Measurements from ENCODE around the gene FXYD7. TPM values are rescaled to one million over a fixed set of nuclear protein-coding genes. Genes with fewer than 3 reads are reported as not detected.

FXYD7 gene
- total and polyA plus RNA-seq, 2 of the 4 experiments (the other 2 are of a cell fraction) = 0.31 TPM; not detected in 1

- H3K4ac ChIP-seq (ENCODE audit: low read depth, low read length) = no peak overlapping the region
- WGBS, 2 experiments (ENCODE audit: extremely low coverage in 2 of 2, insufficient read length in 1 of 2) = 86% methylated on average over 1 of the region's 2 CpGs; no CpG with 5 or more reads in 1 of the 2 experiments
- H2BK120ac ChIP-seq (ENCODE audit: low read depth, low read length) = no peak overlapping the region
- no peak overlapping the region for H3K4me2 ChIP-seq (ENCODE audit: low read depth, low read length)
- H3K4me1 ChIP-seq (ENCODE audit: control insufficient read depth, insufficient read depth, low read length) = peaks cover 5% of the 10 kb centered on the region
- H3K14ac ChIP-seq (replicated peaks; ENCODE audit: low read depth, low read length) = no peak overlapping the region
- H3K18ac ChIP-seq (ENCODE audit: low read depth, low read length) = no peak overlapping the region
- H3K56ac ChIP-seq (ENCODE audit: extremely low read depth, insufficient read depth, low read length) = no peak overlapping the region
- H3K79me1 ChIP-seq (ENCODE audit: low read depth in 1 of 2, low read length in 2 of 2) = peaks cover 2 to 15% of the 10 kb centered on the region in 2 experiments; a peak in 2 of 4 replicates
- H4K8ac ChIP-seq (ENCODE audit: low read depth in 2 of 2, low read length in 2 of 2) = no peak overlapping the region
- TF ChIP-seq BHLHE40 (IDR thresholded peaks at IDR 0.05; ENCODE audit: low read depth, low read length) (no peak), RFX5 (IDR thresholded peaks at IDR 0.05; ENCODE audit: low read depth, low read length) (no peak), USF2 (IDR thresholded peaks at IDR 0.05; ENCODE audit: low read depth, low read length) (no peak), CEBPB (IDR thresholded peaks at IDR 0.05; ENCODE audit: low read depth, low read length) (no peak), CTCF (conservative IDR thresholded peaks at IDR 0.05; ENCODE audit: low read depth, low read length) (no peak), RAD21 (IDR thresholded peaks at IDR 0.05; ENCODE audit: low read length) (no peak), MXI1 (IDR thresholded peaks at IDR 0.05; ENCODE audit: borderline replicate concordance, low read depth, low read length) (no peak), MAFK (IDR thresholded peaks at IDR 0.05; ENCODE audit: low read depth, low read length) (no peak), CHD1 (IDR thresholded peaks at IDR 0.05; ENCODE audit: low read depth, low read length) (no peak), SMC3 (IDR thresholded peaks at IDR 0.05; ENCODE audit: low read depth, low read length) (no peak), NFE2L2 (IDR thresholded peaks at IDR 0.05; ENCODE audit: low read depth, low read length) (no peak), RCOR1 (IDR thresholded peaks at IDR 0.05; ENCODE audit: insufficient replicate concordance, low read length) (no peak), POLR2A (IDR thresholded peaks at IDR 0.05; ENCODE audit: low read depth, low read length) (no peak), ELK1 (IDR thresholded peaks at IDR 0.05; ENCODE audit: borderline replicate concordance, low read depth, low read length) (no peak), MAZ (IDR thresholded peaks at IDR 0.05; ENCODE audit: borderline replicate concordance, low read depth, low read length) (no peak), FOS (IDR thresholded peaks at IDR 0.05; ENCODE audit: low read depth, low read length) (no peak)
- H2BK5ac ChIP-seq (ENCODE audit: low read depth, low read length, poor library complexity, severe bottlenecking) = no peak overlapping the region
- no peak overlapping the region for H4K5ac ChIP-seq (ENCODE audit: low read depth, low read length)
- H2AK9ac ChIP-seq (replicated peaks; ENCODE audit: low read depth, low read length, poor library complexity) = no peak overlapping the region
- dilution Hi-C loops (cut with HindIII; ENCODE audit: low sequenced_read_pairs, unreplicated experiment) (no loop called here), in situ Hi-C loops (cut with MboI; ENCODE audit: low sequenced_read_pairs) (no loop called here), intact Hi-C loops (cut with micrococcal nuclease) (no loop called here)
- BruUV-seq (replicated peaks) = no TSS peak
- no peak overlapping the region; the same call in 1 of the 2 replicates for H2AK5ac ChIP-seq (ENCODE audit: low read depth, low read length)
- no peak overlapping the region for H3K4me3 ChIP-seq (ENCODE audit: insufficient read depth, low read depth, low read length)
- H3K23ac ChIP-seq (ENCODE audit: low read depth, low read length) = no peak overlapping the region
- no peaks in the 10 kb centered on the region for H3K9me3 ChIP-seq (ENCODE audit: control insufficient read depth, insufficient read depth, low read length)
- H3K9ac ChIP-seq (ENCODE audit: low read depth, low read length) = no peak overlapping the region
- ChIA-PET CTCF (interaction anchor here (1.0 kb wide), 1 partner anchor 9 kb away, joined by 3 read pairs; no protein-coding TSS in a partner anchor), POLR2A (ENCODE audit: unreplicated experiment) (no interaction called here)
- H2BK15ac ChIP-seq (ENCODE audit: low read depth, low read length) = no peak overlapping the region
- H3K36me3 ChIP-seq (ENCODE audit: control insufficient read depth, insufficient read depth, low read length) = no peaks in the 10 kb centered on the region
- ATAC-seq (ENCODE audit: low read depth) (no peak), DNase-seq (no peak)
- no peak overlapping the region for H3K27ac ChIP-seq (ENCODE audit: insufficient read depth, low read length)
- H4K20me1 ChIP-seq (ENCODE audit: insufficient read depth, low read length) = no peaks in the 10 kb centered on the region
- no peak overlapping the region for H4K91ac ChIP-seq (ENCODE audit: insufficient read depth, low read depth, low read length)
- no peak overlapping the region for H2BK20ac ChIP-seq (ENCODE audit: low read depth, low read length)
- H3K27me3 ChIP-seq (ENCODE audit: control insufficient read depth, insufficient read depth, low read length) = peaks cover under 1% of the 10 kb centered on the region; the same call in 1 of the 2 replicates
- no peak overlapping the region for H2AFZ ChIP-seq (replicated peaks; ENCODE audit: low read length, poor library complexity)
- peaks cover 3% of the 10 kb centered on the region; the same call in 1 of the 2 replicates for H3K9me1 ChIP-seq (ENCODE audit: insufficient read depth, low read length)
These were observed 7.4 kb downstream of the FXYD7 start for GRCh38 chr19:35150445-35150844.
